ENCODE data around the gene CDYL.
"Not testable (repeated sequence)": the region's sequence is repeated elsewhere in the genome, so short reads cannot be mapped to it uniquely, and the experiment has no call there.

The CDYL gene

GRCh38 chr6:4805553-4806336 is 29.5 kb downstream of the CDYL start:
- peak; percentile 46 for DNase-seq

GRCh38 chr6:4806337-4806725 is 30.1 kb downstream of the CDYL start:
- DNase-seq = no peak

GRCh38 chr6:4806791-4807190 is 30.6 kb downstream of the CDYL start:
- no peak for DNase-seq

GRCh38 chr6:4808396-4808795 is 32.2 kb downstream of the CDYL start:
- no peak for DNase-seq

- DNase-seq = peak; percentile 41
These were observed 34.1 kb downstream of the CDYL start for GRCh38 chr6:4809999-4810918.

- no peak for DNase-seq
These were observed 35.9 kb downstream of the CDYL start for GRCh38 chr6:4812068-4812467.

GRCh38 chr6:4813055-4813454 is 36.9 kb downstream of the CDYL start:
- no peak for DNase-seq

- DNase-seq = no peak
These were observed 38.0 kb downstream of the CDYL start for GRCh38 chr6:4814212-4814611.

- DNase-seq = no peak
These were observed 38.8 kb downstream of the CDYL start for GRCh38 chr6:4814987-4815386.

GRCh38 chr6:4815584-4815983 is 39.4 kb downstream of the CDYL start:
- no peak for DNase-seq

- DNase-seq = no peak
These were observed 40.7 kb downstream of the CDYL start for GRCh38 chr6:4816904-4817303.

- no peak for DNase-seq
These were observed 41.3 kb downstream of the CDYL start for GRCh38 chr6:4817551-4817950.

- no peak for DNase-seq
These were observed 42.2 kb downstream of the CDYL start for GRCh38 chr6:4818272-4818938.

GRCh38 chr6:4819706-4820283 is 43.6 kb downstream of the CDYL start:
- DNase-seq = peak; percentile 57

- DNase-seq = peak; percentile 84
These were observed 44.6 kb downstream of the CDYL start for GRCh38 chr6:4820704-4821276.

GRCh38 chr6:4822476-4822875 is 46.3 kb downstream of the CDYL start:
- DNase-seq = no peak

- no peak for DNase-seq
These were observed 52.0 kb downstream of the CDYL start for GRCh38 chr6:4828187-4828698.

- DNase-seq = no peak
These were observed 52.9 kb downstream of the CDYL start for GRCh38 chr6:4829089-4829488.

GRCh38 chr6:4835540-4835939 is 59.3 kb downstream of the CDYL start:
- not testable (repeated sequence) for DNase-seq

- DNase-seq = no peak
These were observed 64.0 kb downstream of the CDYL start for GRCh38 chr6:4840169-4840568.

- DNase-seq = no peak
These were observed 67.9 kb downstream of the CDYL start for GRCh38 chr6:4844108-4844507.

GRCh38 chr6:4846387-4846786 is 70.2 kb downstream of the CDYL start:
- no peak for DNase-seq
